Measurements from ENCODE around the gene OR1B1. TPM values are rescaled to one million over a fixed set of nuclear protein-coding genes. Genes with fewer than 3 reads are reported as not detected.

The OR1B1 gene
- total and polyA plus RNA-seq, 2 experiments from 2014 or later: not detected

- Histone ChIP-seq H3K9me3 (ENCODE audit: low read depth) (no peaks in the 10 kb centered on the region), H3K4me3 (no peak overlapping the region), H3K4me2 (no peak overlapping the region), H3K4me1 (ENCODE audit: insufficient read depth) (no peaks in the 10 kb centered on the region), H2AFZ (no peak overlapping the region), H3K27me3 (no peaks in the 10 kb centered on the region), H4K20me1 (ENCODE audit: insufficient read depth, poor library complexity, severe bottlenecking) (no peaks in the 10 kb centered on the region), H3K9me2 (replicated peaks; ENCODE audit: insufficient read depth) (no peaks in the 10 kb centered on the region), H3K36me3 (replicated peaks; ENCODE audit: insufficient read depth, low read depth) (no peaks in the 10 kb centered on the region), H3K27ac (no peak overlapping the region), H3K79me2 (no peaks in the 10 kb centered on the region)
- no peak for DNase-seq (ENCODE audit: low spot score)
- TF ChIP-seq EZH2 (IDR thresholded peaks at IDR 0.05; ENCODE audit: borderline replicate concordance) (no peak), CTCF (IDR thresholded peaks at IDR 0.05; ENCODE audit: poor library complexity) (no peak), EZH2phosphoT487 (IDR thresholded peaks at IDR 0.05; ENCODE audit: low read depth, severe bottlenecking, unreplicated experiment) (no peak)
- WGBS (ENCODE audit: low lambda C conversion rate, missing lambda C conversion rate): 68% methylated on average over 2 of the region's 2 CpGs
These were observed 15.1 kb upstream of the OR1B1 start for GRCh38 chr9:122672481-122672880.

GRCh38 chr9:122661416-122661815 lies 4.0 kb upstream of the OR1B1 start, which contains the start of gene OR1L1:
Gene OR1L1, plus strand, starts transcription at chr9:122661716. Its CDS starts 0 bp downstream, at chr9:122661716.
- TF ChIP-seq EZH2phosphoT487 (IDR thresholded peaks at IDR 0.05; ENCODE audit: low read depth, severe bottlenecking, unreplicated experiment) (no peak), CTCF (IDR thresholded peaks at IDR 0.05; ENCODE audit: poor library complexity) (no peak), EZH2 (IDR thresholded peaks at IDR 0.05; ENCODE audit: borderline replicate concordance) (no peak)

GRCh38 chr9:122656378-122656777 lies 1.0 kb downstream of the OR1B1 start:
- Histone ChIP-seq H3K4me2 (no peak overlapping the region), H3K9me2 (replicated peaks; ENCODE audit: insufficient read depth) (no peaks in the 10 kb centered on the region), H3K36me3 (replicated peaks; ENCODE audit: insufficient read depth, low read depth) (no peaks in the 10 kb centered on the region), H3K4me1 (ENCODE audit: insufficient read depth) (no peaks in the 10 kb centered on the region), H3K27ac (no peak overlapping the region), H3K27me3 (no peaks in the 10 kb centered on the region), H3K79me2 (no peaks in the 10 kb centered on the region), H2AFZ (no peak overlapping the region), H4K20me1 (ENCODE audit: insufficient read depth, poor library complexity, severe bottlenecking) (no peaks in the 10 kb centered on the region), H3K4me3 (no peak overlapping the region), H3K9me3 (ENCODE audit: low read depth) (no peaks in the 10 kb centered on the region)
- TF ChIP-seq EZH2phosphoT487 (IDR thresholded peaks at IDR 0.05; ENCODE audit: low read depth, severe bottlenecking, unreplicated experiment) (no peak), EZH2 (IDR thresholded peaks at IDR 0.05; ENCODE audit: borderline replicate concordance) (no peak), CTCF (IDR thresholded peaks at IDR 0.05; ENCODE audit: poor library complexity) (no peak)
- no peak for DNase-seq (ENCODE audit: low spot score)
- WGBS (ENCODE audit: low lambda C conversion rate, missing lambda C conversion rate): 21% methylated on average over 1 of the region's 1 CpG

More at GRCh38 chr9:122661416-122661815, 4.0 kb upstream of the OR1B1 start, which contains the start of gene OR1L1:
- 31% methylated on average over 2 of the region's 2 CpGs for WGBS (ENCODE audit: low lambda C conversion rate, missing lambda C conversion rate)
- Histone ChIP-seq H3K79me2 (no peaks in the 10 kb centered on the region), H3K4me3 (no peak within 1 kb of the TSS), H4K20me1 (ENCODE audit: insufficient read depth, poor library complexity, severe bottlenecking) (no peaks in the 10 kb centered on the region), H3K9me2 (replicated peaks; ENCODE audit: insufficient read depth) (no peaks in the 10 kb centered on the region), H3K27me3 (no peaks in the 10 kb centered on the region), H3K4me2 (no peak within 1 kb of the TSS), H3K4me1 (ENCODE audit: insufficient read depth) (no peaks in the 10 kb centered on the region), H3K36me3 (replicated peaks; ENCODE audit: insufficient read depth, low read depth) (no peaks in the 10 kb centered on the region), H3K27ac (no peak within 1 kb of the TSS), H3K9me3 (ENCODE audit: low read depth) (no peaks in the 10 kb centered on the region), H2AFZ (no peak within 1 kb of the TSS)
- no peak for DNase-seq (ENCODE audit: low spot score)

GRCh38 chr9:122642226-122642625 lies 15.2 kb downstream of the OR1B1 start:
- Histone ChIP-seq H3K4me1 (ENCODE audit: insufficient read depth) (no peaks in the 10 kb centered on the region), H3K4me3 (no peak overlapping the region), H3K27me3 (no peaks in the 10 kb centered on the region), H3K36me3 (replicated peaks; ENCODE audit: insufficient read depth, low read depth) (no peaks in the 10 kb centered on the region), H3K9me3 (ENCODE audit: low read depth) (no peaks in the 10 kb centered on the region), H4K20me1 (ENCODE audit: insufficient read depth, poor library complexity, severe bottlenecking) (no peaks in the 10 kb centered on the region), H3K79me2 (no peaks in the 10 kb centered on the region), H3K4me2 (no peak overlapping the region), H3K27ac (no peak overlapping the region), H3K9me2 (replicated peaks; ENCODE audit: insufficient read depth) (no peaks in the 10 kb centered on the region), H2AFZ (no peak overlapping the region)
- TF ChIP-seq EZH2phosphoT487 (IDR thresholded peaks at IDR 0.05; ENCODE audit: low read depth, severe bottlenecking, unreplicated experiment) (no peak), CTCF (IDR thresholded peaks at IDR 0.05; ENCODE audit: poor library complexity) (no peak), EZH2 (IDR thresholded peaks at IDR 0.05; ENCODE audit: borderline replicate concordance) (no peak)
- WGBS (ENCODE audit: low lambda C conversion rate, missing lambda C conversion rate): 39% methylated on average over 2 of the region's 2 CpGs
- DNase-seq (ENCODE audit: low spot score): no peak

Data from hepatocyte (in vitro differentiated cells).